BLaER1 (cell line): Measurements from ENCODE around the gene CISD3.
"Not testable (repeated sequence)": the region's sequence is repeated elsewhere in the genome, so short reads cannot be mapped to it uniquely, and the experiment has no call there.

Experiments
- H3K27ac ChIP-seq: shearing (Covaris generic); formaldehyde crosslinking; 2 replicates; pipeline ENCODE4 v1.8.1; 2022
- H3K27me3 ChIP-seq: shearing (Covaris generic); formaldehyde crosslinking; 2 replicates; pipeline ENCODE4 v1.8.1; 2022
- H3K36me3 ChIP-seq: shearing (Covaris generic); formaldehyde crosslinking; 2 replicates; pipeline ENCODE4 v1.8.1; 2022
- H3K4me1 ChIP-seq: shearing (Covaris generic); formaldehyde crosslinking; 2 replicates; pipeline ENCODE4 v1.8.1; 2022
- H3K4me2 ChIP-seq: shearing (Covaris generic); formaldehyde crosslinking; 2 replicates; pipeline ENCODE4 v1.8.1; 2022
- H3K4me3 ChIP-seq: shearing (Covaris generic); formaldehyde crosslinking; 2 replicates; pipeline ENCODE4 v1.8.1; 2022
- H3K9ac ChIP-seq: shearing (Covaris generic); formaldehyde crosslinking; 2 replicates; pipeline ENCODE4 v1.8.1; 2022
- H3K9me3 ChIP-seq: shearing (Covaris generic); formaldehyde crosslinking; 2 replicates; pipeline ENCODE4 v1.8.1; 2022
- H4K20me1 ChIP-seq: shearing (Covaris generic); formaldehyde crosslinking; 2 replicates; pipeline ENCODE4 v1.8.1; 2022
- Cebpa-rat ChIP-seq: shearing (Covaris generic); IDR thresholded peaks from 2 replicates; pipeline ENCODE4 v1.8.1; 2022

Gene CISD3

DNA sequence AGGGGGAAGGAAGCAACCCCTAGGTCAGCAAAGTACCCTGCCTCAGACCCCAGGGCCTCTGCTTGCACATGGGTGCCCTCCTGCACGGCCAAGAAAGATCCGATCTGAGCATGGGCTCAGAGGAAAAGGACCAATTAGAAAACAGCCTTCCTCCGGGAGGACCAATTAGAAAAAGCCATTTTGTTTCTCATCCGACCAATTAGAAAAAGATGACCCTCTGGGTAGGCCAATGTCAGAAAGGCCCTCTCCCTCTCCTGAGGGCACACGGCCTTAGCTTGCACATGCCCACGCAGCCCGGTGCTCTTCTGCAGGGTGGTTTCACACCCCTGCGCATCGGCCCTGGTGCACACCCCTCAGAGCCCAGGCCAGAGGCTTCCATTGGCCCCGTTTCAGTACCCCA lies 5.1 kb upstream of the CISD3 start:
- Histone ChIP-seq H3K27me3 (no peaks in the 10 kb centered on the region), H3K27ac (peak overlapping the region; percentile 51), H3K9me3 (no peaks in the 10 kb centered on the region), H3K4me1 (peaks cover 95% of the 10 kb centered on the region), H3K4me3 (no peak overlapping the region), H3K9ac (0 out of 2 replicates have a peak overlapping the region, but pooled peaks have one; percentile 1), H4K20me1 (peaks cover 13% of the 10 kb centered on the region; the same call in 1 of the 2 replicates), H3K36me3 (peaks cover 61% of the 10 kb centered on the region), H3K4me2 (peak overlapping the region; percentile 94)
- TF ChIP-seq Cebpa-rat = no peak

- H3K9me3 ChIP-seq, H3K9ac ChIP-seq, H4K20me1 ChIP-seq, H3K27me3 ChIP-seq, H3K4me3 ChIP-seq: not testable (repeated sequence)
- Histone ChIP-seq H3K27ac (peak overlapping the region; percentile 82), H3K4me1 (peaks cover 92% of the 10 kb centered on the region), H3K4me2 (peak overlapping the region; percentile 94), H3K36me3 (peaks cover 50% of the 10 kb centered on the region)
These were observed 4.0 kb upstream of the CISD3 start for GRCh38 chr17:38726145-38726544.

GRCh38 chr17:38727736-38728135 lies 2.4 kb upstream of the CISD3 start:
- Histone ChIP-seq H3K27me3 (no peaks in the 10 kb centered on the region), H3K4me1 (peaks cover 94% of the 10 kb centered on the region), H3K9ac (peak overlapping the region; percentile 31; the same call in 1 of the 2 replicates), H3K4me3 (peak overlapping the region; percentile 6; the same call in 1 of the 2 replicates), H3K36me3 (peaks cover 37% of the 10 kb centered on the region), H3K27ac (peak overlapping the region; percentile 82), H4K20me1 (peaks cover 15% of the 10 kb centered on the region), H3K4me2 (peak overlapping the region; percentile 94), H3K9me3 (no peaks in the 10 kb centered on the region)
- no peak for TF ChIP-seq Cebpa-rat

- peaks cover 94% of the 10 kb centered on the region for H3K4me1 ChIP-seq
- peaks cover 20% of the 10 kb centered on the region for H4K20me1 ChIP-seq
- no peaks in the 10 kb centered on the region for H3K9me3 ChIP-seq
- H3K9ac ChIP-seq = peak overlapping the region; percentile 76
- H3K27ac ChIP-seq = peak overlapping the region; percentile 82
- H3K27me3 ChIP-seq = no peaks in the 10 kb centered on the region
- peak overlapping the region; percentile 94 for H3K4me2 ChIP-seq
- H3K36me3 ChIP-seq = peaks cover 37% of the 10 kb centered on the region
- TF ChIP-seq Cebpa-rat = no peak
- H3K4me3 ChIP-seq = peak overlapping the region; percentile 6; the same call in 1 of the 2 replicates
These were observed 1.8 kb upstream of the CISD3 start for GRCh38 chr17:38728290-38728831.

GRCh38 chr17:38729368-38729885 lies 714 bp upstream of the CISD3 start:
- Histone ChIP-seq H3K4me2 (peak overlapping the region; percentile 94), H3K4me1 (peaks cover 94% of the 10 kb centered on the region), H3K9me3 (no peaks in the 10 kb centered on the region), H3K27ac (peak overlapping the region; percentile 82), H3K27me3 (no peaks in the 10 kb centered on the region), H3K36me3 (peaks cover 38% of the 10 kb centered on the region), H3K9ac (peak overlapping the region; percentile 76), H4K20me1 (peaks cover 30% of the 10 kb centered on the region), H3K4me3 (peak overlapping the region; percentile 72)
- no peak for TF ChIP-seq Cebpa-rat

DNA sequence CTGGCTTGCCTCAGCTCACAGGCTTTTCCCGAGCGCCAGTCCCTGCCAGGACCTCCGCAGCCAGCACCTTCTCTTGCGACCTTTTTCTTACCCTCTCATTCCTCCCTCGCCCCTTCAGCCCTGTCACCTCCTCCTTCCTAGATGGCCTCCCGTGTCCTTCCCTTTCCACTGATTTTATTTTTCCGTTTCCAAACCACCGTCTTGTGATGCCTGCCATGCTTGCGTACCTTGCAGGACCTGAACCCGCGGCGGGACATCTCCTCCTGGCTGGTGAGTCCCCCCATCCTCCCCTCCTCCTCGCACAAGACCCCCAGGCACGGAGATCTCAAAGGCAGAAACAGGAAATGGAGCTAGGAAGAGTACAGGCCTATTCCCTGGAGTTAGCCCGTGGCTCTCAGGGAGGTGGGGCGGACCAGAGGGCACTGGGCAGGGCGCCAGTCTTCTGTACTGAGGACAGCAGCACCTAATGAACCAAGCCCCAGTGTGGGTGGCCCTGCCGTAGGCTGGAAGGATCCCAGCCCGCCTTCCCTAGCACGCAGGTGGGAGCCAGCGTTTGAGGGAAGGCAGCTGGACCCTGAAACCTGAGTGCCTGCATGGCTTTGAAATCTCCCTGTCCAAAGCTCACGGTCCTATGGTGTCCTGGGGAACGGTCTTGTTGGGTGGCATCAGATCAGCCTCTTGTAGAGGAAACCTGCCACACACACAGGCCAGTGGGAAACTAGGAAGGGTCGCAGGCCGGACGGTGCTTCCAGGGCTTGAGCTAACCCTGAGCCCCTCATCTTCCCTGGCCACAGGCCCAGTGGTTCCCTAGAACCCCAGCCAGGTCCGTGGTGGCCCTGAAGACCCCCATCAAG lies 612 bp downstream of the CISD3 start:
- Histone ChIP-seq H3K4me1 (peaks cover 94% of the 10 kb centered on the region), H3K9me3 (no peaks in the 10 kb centered on the region), H3K36me3 (peaks cover 32% of the 10 kb centered on the region), H3K9ac (peak overlapping the region; percentile 76), H3K27ac (peak overlapping the region; percentile 82), H3K4me2 (peak overlapping the region; percentile 94), H4K20me1 (peaks cover 44% of the 10 kb centered on the region), H3K4me3 (peak overlapping the region; percentile 72), H3K27me3 (no peaks in the 10 kb centered on the region)
- TF ChIP-seq Cebpa-rat = no peak

- Histone ChIP-seq H3K4me3 (peak overlapping the region; percentile 72), H3K9ac (peak overlapping the region; percentile 76), H3K4me2 (peak overlapping the region; percentile 94), H3K4me1 (peaks cover 90% of the 10 kb centered on the region), H4K20me1 (peaks cover 49% of the 10 kb centered on the region), H3K9me3 (no peaks in the 10 kb centered on the region), H3K36me3 (peaks cover 35% of the 10 kb centered on the region), H3K27me3 (no peaks in the 10 kb centered on the region), H3K27ac (peak overlapping the region; percentile 82)
- TF ChIP-seq Cebpa-rat = no peak
These were observed 1.6 kb downstream of the CISD3 start for GRCh38 chr17:38731526-38732294.

DNA sequence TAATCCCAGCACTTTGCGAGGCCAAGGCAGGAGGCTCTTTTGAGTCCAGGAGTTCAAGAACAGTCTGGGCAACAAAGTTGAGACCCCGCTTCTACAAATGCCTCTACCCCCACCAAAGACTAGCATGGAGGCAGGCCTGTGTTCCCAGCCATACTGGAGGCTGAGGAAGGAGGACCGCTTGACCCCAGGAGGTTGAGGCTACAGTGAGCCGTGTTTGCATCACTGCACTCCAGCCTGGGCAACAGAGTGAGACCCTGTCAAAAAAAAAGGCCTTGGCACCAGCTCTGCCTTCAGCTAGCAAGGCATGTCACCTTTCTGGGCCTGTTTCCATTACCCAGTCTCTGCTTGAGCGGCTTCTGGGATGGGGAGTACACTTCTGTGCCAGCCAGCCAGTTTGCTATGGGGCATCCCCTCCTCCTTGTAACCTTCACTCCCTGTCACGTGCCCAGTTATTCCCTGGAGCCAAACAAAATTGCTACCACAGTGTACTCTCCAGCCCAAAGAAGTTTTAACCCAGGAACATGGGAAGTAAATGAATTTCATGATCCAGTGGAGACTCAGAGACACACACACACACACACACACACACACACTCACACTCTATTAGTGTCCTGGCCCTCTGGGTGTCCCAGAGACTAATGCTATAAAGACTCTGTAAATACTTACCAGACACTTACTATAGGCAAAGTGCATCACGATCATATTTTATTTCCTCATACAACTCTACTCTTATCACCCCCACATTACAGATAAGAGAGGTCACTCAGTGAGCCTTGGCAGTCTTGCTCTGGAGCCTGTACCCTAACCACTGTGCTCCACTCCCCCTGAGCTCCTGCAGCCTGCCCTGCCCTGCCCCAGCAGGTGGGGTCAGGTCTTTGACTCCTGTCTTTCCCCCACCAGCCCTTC lies 2.5 kb downstream of the CISD3 start:
- peak overlapping the region; percentile 94 for H3K4me2 ChIP-seq

More for the DNA sequence above, 2.5 kb downstream of the CISD3 start:
- Histone ChIP-seq H3K9ac (peak overlapping the region; percentile 76), H3K4me3 (no peak overlapping the region), H3K27me3 (no peaks in the 10 kb centered on the region), H4K20me1 (peaks cover 49% of the 10 kb centered on the region), H3K4me1 (peaks cover 83% of the 10 kb centered on the region), H3K36me3 (peaks cover 29% of the 10 kb centered on the region), H3K27ac (peak overlapping the region; percentile 82; the same call in 1 of the 2 replicates), H3K9me3 (no peaks in the 10 kb centered on the region)
- no peak for TF ChIP-seq Cebpa-rat
